ENCODE results near the gene TSPAN32.
"Not testable (repeated sequence)": the region's sequence is repeated elsewhere in the genome, so short reads cannot be mapped to it uniquely, and the experiment has no call there.

Gene TSPAN32

DNA sequence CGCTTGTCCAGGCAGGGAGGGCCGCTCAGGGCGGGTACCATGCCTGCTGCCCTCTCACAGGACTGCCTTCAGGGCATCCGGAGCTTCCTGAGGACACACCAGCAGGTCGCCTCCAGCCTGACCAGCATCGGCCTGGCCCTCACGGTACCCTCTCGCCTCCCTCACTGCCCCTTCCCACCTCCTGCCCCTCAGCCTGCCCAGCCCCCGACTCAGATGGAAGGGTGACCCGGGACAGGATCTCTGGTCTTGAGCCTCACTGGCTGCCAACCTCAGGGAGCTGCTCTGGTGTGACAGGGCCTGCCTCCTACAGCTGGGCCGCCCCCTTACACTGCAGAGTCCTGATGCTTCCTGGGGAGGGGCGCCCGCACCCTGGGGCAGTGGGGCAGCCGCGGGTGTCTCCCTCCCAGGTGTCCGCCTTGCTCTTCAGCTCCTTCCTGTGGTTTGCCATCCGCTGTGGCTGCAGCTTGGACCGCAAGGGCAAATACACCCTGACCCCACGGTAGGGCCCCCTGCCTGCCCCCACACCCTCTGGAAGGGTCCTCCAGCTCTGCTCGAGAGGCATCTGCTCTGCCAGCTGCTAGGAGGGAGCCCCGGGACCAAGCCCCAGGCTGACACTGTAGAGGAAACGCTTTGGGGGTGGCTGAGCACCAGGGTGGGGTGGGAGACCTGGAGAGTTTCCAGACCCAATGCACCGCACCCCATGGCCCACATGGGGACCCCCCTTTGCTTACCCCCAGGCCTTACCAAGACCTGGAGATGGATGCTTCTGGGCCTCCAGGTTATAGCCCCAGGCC, 14.6 kb downstream of the TSPAN32 start:
- DNase-seq (ENCODE audit: low spot score): no peak

DNA sequence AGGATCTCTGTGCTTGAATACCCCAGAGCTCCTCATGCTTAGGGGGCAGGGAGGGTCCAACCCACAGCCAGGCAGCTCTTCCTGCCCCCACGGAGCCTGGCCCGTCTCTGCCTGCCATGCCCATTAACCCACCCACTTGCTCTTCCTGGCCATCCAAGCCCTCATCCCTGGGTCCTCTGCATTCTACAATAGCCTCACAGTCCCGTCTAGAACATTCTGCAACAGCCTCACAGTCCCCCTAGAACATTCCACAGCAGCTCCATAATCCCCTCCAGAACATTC, 15.1 kb downstream of the TSPAN32 start:
- DNase-seq (ENCODE audit: low spot score): no peak

DNA sequence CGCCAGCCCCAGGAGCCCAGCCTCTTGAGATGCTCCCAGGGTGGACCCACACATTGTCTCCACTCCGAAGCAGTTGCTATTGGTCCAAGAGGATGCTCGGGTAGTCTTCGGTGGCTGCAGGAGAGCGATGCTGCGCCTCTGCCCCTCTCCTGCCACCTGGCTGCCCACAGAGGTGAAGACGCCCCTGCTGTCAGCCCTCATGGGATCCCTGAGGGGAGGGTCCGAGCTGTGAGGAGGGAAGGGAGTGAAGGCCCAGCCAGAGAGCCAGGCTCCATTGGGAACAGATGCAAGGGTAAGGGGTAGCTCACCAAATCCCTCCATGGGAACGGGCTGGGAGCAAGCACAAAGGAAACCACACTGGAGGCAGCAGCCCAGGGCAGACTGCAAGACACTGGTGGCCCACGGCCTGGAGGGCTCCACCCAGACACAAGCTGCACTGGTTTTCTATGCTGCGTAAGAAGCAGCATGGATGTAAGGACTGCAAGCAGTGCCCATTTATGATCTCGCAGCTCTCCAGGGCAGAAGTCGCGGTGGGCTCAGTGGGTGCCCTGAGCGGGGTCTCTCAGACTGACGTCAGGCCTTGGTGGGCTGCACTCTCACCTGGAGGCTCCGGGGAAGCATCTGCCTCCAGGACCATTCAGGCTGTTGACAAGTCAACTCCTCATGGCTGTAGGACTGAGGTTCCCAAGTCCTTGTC, 15.7 kb downstream of the TSPAN32 start:
- no peak for DNase-seq (ENCODE audit: low spot score)

DNA sequence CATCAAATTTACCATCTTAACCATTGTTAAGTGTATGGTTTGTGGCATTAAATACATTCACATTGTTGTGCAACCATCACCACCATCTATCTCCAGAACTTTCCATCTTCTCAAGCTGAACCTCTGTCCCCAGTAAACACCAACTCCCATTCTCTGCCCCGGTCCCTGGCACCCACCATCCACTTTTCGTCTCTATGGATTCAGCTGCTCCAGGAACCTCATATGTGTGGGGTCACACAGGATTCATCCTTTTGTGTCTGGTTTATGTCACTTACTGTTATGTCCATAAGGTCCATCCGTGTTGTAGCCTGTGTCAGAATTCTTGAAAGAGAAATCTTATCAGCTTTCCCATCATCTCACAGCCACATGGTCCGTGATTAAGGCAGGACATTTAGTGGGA, 16.3 kb downstream of the TSPAN32 start:
- no peak for DNase-seq (ENCODE audit: low spot score)

DNA sequence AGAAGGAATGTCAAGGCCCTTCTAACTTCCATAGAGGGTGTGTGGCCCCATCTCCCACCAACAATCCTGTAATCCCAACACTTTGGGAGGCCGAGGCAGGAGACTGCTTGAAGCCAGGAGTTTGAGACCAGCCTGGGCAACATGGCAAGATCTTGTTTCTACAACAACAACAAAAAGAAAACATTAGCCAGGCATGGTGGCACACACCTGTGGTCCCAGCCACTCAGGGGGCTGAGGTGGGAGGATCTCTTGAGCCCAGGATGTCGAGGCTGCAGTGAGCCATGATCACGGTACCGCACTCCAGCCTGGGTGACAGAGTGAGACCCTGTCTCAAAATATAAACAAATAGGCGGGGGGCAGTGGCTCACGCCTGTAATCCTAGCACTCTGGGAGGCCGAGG, 16.9 kb downstream of the TSPAN32 start:
- DNase-seq (ENCODE audit: low spot score): no peak

DNA sequence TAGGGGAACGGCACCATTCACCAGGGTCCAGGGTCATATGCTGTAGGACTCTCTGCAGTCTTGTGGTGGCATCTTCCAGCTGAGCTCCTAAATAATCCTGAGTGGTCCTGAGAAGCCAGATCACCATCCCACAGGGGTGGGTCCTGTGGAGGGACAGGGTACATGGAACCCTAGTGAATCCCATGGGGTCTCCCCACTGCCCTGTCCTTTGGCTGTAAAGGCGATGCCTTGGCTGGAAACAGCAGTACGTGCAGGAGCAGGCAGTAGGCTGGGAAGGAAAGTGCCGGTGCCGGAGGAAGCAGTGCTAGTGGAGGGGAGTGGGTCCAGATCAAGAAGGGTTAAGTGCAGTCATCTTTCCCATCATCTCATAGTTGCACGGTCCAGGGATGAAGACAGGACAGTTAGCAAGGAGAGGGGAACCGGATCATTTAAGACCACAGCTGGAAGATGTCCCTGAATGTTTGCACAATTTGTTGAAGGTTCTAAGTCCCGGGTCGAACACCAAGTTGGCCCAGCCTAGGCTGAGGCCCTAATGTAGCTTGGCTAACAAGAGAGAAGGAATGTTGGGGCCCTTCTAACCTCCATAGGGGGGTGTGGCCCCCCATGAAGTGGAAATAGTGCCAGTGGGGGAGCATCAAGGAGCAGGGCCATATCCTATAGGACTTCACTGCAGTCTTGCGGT, 18.1 kb downstream of the TSPAN32 start:
- no peak for DNase-seq (ENCODE audit: low spot score)

DNA sequence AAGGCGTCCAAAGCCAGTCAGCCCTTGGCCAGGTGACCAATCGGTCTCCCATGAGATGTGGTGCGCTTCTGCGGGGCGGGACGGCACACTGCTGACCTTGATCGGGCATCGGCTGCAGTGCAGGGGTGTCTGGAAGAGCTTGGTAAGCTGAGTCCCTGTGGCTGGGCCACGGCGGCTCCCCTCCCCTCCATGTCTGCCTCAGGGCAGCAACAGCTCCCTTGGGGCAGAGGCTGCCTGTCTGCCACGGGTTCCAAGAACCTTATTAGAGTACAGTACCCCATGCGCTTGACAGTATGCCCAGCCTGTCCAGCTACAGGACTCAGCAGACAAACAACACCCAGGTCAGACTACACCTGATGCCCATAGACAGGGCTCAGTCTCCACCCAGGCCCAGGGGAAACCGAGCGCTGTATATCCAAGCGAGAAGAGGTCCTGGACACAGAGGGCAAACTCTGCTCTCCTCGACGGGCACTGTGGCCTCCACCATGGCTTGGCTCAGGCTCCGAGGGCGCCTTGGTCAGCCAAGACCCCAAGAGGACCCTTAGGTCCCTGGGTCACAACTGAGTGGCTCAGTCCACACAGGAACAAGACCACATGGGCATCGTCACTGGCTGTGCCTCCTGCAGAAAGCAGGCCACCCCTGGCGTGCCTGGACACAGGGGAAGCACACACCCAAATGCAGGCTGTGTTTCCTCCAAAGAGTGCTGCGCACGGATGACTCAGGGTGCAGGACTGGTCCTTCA, 18.9 kb downstream of the TSPAN32 start:
- no peak for DNase-seq (ENCODE audit: low spot score)

DNA sequence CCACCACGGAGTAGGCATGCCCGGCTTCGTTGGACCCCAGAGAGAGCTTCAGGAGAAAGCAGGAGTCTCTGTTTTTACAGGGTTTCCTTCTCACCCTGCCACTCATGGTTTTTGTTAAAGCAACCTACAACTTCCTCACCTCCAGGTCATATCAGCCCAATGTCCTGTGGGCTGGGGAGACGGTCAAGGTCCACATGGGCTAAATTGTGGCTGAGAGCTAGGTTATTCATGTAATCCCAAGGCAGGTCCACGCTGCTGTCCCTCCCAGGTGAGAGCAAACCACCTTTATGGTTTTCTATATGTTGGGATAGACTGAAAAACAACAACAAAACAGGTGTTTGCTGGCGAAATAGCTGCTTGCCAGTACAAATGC, 19.5 kb downstream of the TSPAN32 start:
- no peak for DNase-seq (ENCODE audit: low spot score)

DNA sequence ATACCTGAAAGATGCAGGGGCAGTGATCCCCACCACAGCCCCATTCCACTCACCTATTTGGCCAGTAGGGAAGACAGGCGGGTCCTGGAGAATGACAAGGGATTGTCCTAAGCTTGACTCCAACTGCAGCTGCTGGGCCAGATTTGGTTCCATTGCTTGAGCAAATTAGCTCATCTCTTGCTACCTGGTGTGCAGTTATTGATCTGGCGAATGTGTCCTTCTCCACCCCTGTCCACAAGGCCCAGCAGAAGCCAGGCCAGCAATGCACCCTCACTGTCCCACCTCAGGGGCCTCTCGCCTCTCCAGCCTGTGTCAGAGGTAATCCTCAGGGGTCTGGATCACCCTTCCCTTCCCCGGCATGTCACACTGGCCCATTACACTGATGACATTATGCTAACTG, 23.3 kb downstream of the TSPAN32 start:
- DNase-seq (ENCODE audit: low spot score): no peak

DNA sequence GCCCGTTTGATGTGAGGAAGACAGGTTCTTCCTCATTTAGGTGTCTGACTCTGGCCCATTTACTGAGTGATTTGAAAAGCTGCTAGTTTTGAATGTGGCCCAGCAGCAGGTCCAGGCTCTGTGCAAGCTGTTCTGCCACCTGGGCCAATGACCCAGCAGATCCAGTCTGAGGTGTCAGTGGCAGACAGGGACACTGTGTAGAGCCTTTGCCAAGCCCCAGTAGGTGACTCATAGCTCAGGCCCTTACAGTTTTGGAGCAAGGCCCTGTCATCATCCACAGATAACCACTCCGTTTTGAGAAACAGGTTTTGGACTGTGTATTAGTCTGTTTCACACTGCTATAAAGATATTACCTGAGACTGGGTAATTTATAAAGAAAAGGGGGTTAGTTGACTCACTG, 23.9 kb downstream of the TSPAN32 start:
- no peak for DNase-seq (ENCODE audit: low spot score)

DNA sequence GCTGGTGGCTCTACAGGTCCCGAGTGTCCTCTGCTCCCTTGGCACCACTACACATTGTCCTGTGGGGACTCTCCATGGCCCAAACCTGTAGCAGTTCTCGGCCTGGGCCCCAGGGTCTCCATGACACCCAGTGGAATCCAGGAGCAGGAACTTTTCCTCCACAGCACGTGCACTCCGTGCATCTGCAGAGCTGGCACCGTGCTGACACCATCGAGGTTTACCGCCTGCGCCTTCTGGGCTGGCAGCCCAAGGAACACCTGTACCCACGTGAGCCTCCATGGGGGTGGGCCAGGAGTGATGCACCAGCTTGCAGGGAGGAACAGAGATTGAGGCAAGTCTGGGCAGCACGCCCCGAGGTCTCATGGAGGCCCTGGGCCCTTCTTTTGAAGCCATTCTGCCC, 25.2 kb downstream of the TSPAN32 start:
- no peak for DNase-seq (ENCODE audit: low spot score)

DNA sequence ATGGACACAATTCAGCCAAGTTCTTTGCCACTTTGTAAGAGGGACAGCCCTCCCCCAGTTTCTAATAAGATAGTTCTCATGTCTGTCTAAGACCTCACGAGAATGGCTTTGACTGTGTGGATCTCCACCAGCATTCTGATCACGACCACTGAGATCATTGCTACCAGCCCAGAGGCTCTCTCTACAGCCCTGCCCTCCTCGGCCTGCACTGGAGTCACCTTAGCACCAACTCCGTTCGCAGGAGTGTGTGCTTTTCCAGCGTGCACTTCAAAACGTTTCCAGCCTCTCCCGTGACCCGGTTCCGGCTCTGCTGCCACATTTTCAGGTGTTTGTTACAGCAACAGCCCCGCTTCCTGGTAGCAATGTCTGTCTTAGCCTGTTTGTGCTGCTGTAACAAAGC, 26.2 kb downstream of the TSPAN32 start:
- DNase-seq (ENCODE audit: low spot score): no peak

DNA sequence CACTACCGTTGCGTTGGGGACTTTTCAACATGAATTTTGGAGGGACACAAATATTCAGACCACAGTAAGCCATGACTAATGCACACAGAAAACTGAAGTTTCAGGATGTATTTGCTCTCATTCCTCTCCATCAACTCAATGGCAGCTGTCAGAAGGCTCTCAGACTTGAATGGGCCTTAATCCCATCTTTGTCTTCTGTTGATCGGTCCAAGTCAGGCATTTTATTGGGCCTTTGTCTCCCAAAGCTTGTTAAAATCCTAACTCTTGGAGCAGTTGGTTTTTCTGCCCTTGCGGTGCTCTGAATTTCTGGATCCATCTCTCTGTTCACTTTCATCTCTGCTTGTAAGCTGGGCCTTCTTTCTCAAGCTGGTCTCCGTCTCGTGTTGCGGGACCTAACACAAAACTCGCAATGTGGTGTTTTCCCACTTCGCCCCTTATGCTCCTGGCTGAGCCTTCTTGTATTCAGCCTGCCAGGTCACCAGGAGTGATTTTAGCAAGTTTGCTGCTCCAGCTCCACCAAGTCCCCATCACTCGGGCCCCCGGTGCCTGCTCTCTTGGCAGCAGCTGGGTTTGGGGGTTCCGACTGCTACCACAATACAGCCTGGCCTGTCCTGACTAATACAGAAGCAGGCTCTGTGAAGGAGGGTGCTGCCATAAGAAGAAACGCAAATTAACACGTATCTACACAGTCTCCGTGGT, 27.0 kb downstream of the TSPAN32 start:
- no peak for DNase-seq (ENCODE audit: low spot score)

DNA sequence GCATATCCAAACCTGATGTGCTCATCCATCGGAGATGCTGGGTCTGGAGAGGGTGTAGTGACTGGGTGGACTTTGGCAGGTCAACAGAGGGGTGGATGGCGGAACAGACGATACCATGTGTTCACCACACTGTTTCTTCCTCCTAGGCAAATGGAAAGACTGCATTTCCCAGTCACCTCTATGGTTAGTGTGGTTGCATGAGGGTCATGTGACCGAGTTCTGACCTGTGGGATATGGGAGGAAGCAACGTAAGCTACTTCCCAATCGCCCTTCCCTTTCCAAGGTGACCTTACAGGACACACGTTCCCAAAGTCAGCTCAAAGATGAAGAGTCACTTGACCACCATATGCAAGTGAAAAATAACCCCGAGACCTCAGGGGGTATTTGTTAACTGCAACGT, 27.7 kb downstream of the TSPAN32 start:
- no peak for DNase-seq (ENCODE audit: low spot score)

DNA sequence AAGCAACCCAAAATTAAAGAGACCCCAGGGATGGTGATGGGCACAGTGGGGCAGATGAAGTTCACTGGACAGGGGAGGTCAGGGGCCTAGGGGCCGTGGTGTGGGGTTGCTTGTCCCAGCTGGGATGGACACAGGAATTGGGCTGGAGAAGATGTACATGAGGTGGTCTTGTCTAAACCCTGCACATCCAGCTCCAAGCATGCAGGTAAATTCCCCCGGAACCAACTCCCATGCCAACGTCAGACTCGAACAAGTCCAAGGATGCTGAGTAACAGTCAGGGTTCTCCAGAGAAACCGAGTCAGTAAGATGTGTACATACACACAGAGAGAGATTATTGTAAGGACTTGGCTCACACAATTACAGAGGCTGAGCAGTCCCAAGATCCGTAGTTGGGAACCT, 28.9 kb downstream of the TSPAN32 start:
- DNase-seq (ENCODE audit: low spot score): no peak

DNA sequence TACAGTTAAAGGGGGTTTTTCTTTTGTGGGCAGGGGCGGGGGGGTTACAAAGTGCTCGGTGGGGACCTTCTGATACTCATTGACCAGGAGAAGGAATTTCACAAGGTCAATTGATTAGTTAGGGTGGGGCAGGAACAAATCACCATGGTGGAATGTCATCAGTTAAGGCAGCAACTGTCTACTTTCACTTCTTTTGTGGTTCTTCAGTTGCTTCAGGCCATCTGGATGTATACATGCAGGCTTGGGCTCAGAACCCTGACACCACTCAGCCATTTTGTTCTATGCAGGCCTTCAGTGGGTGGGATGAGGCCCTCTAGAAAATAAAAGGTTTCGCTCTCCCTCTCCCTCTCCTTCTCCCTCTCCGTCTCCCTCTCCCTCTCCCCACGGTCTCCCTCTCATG, 29.6 kb downstream of the TSPAN32 start:
- DNase-seq (ENCODE audit: low spot score): no peak

DNA sequence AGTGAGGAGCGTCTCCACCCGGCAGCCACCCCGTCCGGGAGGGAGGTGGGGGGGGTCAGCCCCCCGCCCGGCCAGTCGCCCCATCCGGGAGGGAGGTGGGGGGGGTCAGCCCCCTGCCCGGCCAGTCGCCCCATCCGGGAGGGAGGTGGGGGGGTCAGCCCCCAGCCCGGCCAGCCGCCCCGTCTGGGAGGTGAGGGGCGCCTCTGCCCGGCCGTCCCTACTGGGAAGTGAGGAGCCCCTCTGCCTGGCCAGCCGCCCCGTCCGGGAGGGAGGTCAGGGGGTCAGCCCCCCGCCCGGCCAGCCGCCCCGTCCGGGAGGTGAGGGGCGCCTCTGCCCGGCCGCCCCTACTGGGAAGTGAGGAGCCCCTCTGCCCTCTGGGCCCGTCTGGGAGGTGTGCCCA, 30.8 kb downstream of the TSPAN32 start:
- DNase-seq (ENCODE audit: low spot score): not testable (repeated sequence)

DNA sequence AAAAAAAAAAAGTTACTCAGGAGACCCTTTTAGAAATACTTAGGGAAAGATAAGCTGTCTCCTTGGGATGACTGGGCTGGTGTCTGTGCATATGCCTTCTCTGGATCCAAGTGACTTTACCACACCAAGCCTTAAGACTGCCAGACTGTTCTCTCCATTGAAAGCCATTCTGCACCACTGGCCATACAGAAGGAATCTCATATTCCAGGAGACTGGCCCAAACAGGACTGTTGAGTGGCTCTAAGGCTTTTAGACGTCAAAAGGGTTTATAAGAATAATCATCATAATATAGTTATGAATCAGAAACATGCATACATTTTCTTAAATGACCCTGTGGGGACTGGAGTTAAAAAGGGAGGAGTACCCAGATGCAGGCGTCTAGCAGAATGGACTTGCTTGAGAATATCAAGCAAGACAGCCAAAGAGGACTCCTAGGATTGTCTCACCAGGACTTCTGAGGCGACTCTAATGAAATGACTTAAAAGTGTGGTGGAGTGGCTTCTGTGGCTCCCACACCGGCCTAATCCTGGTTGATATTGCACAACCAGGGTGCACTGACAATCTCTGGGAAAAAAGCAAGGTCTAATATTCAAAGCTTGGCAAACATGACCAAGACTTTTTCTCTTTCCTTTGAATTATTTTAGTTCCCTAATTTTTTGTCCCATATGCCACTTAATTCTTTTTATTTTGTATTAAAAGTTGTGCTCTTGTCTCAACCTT, 31.8 kb downstream of the TSPAN32 start:
- not testable (repeated sequence) for DNase-seq (ENCODE audit: low spot score)

DNA sequence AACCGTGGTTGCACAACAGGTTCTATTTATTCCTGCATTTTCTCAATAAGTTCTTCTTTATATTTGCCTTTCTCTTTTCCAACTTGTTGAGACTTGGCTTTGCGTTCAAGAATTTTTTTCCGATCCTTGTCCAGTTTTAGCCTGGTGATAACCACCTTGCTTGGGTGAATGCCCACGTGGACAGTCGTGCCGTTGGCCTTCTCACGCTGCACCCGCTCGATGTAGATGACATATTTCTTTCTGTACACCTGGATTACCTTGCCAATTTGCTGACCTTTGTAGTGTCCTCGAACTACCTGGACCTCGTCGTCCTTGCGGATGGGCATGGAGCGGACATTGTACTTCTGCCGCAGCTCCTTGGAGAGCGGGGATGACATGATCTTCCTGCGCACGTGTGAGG, 33.5 kb downstream of the TSPAN32 start:
- not testable (repeated sequence) for DNase-seq (ENCODE audit: low spot score)

DNA sequence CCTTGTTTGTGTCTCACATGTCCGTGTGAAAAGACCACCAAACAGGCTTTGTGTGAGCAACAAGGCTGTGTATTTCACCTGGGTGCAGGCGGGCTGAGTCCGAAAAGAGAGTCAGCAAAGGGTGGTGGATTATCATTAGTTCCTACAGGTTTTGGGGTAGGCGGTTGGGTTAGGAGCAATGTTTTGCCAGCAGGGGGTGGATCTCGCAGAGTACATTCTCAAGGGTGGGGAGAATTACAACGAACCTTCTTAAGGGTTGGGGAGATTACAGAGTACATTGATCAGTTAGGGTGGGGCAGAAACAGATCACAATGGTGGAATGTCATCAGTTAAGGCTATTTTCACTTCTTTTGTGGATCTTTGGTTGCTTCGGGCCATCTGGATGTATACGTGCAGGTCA, 36.9 kb downstream of the TSPAN32 start:
- not testable (repeated sequence) for DNase-seq (ENCODE audit: low spot score)

DNA sequence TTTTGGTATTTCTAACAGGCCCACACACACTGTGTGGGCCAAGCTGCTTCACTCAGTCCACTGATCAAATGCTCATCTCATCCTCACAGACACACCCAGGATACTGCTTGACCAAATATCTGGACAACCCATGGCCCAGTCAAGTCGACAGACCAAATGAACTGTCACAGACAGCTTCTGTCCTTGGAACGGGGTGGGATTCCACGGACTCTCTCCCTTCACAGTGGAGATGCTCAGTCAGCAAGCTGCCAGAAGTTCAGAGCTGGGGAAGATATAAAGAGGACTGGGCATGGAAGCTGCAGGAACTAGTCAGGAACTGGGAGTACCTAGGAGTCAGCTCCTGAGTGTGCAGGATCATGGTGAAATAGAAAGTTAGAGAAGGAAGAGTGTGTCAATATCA, 40.7 kb downstream of the TSPAN32 start:
- no peak for DNase-seq (ENCODE audit: low spot score)

DNA sequence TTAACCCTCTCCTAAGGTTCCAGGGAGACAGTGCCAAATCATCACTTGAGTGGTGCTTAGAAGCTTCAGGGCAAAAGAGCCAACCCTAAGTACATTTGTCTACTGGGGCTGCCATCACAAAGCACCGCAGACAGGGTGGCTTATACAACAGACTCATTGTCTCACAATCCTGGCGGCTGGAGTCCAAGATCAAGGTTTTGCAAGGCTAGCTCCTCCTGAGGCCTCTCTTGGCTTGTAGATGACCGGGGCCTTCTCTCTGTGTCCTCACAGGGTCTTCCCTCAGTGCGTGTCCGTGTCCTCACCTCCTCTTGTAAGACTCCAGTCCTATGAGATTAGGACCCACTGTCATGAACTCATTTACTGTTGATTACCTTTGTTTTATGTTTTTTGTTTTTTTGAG, 41.2 kb downstream of the TSPAN32 start:
- DNase-seq (ENCODE audit: low spot score): no peak
